Hematopoietic multipotent progenitor cell treated with erythropoietin and hydrocortisone succinate and interleukin-3 and kit ligand, for 6 days (in vitro differentiated cells): ENCODE measurements around the gene SNX8.

Source experiments
- DNase-seq: peaks from one replicate; pipeline ENCODE4 v3.0.0-alpha.2; 2015

The SNX8 gene

GRCh38 chr7:2242541-2243429 is 71.5 kb downstream of the SNX8 start:
- peak; percentile 67 for DNase-seq

GRCh38 chr7:2241580-2242540 is 72.4 kb downstream of the SNX8 start, which contains the start of the genes MRM2 and NUDT1:
TSS of gene MRM2 (minus strand) at chr7:2242205. CDS start at chr7:2242169, 36 bp downstream.
TSS of gene NUDT1 (plus strand) at chr7:2242226. CDS start at chr7:2244575, 2,349 bp downstream.
- DNase-seq = peak; percentile 84

DNA sequence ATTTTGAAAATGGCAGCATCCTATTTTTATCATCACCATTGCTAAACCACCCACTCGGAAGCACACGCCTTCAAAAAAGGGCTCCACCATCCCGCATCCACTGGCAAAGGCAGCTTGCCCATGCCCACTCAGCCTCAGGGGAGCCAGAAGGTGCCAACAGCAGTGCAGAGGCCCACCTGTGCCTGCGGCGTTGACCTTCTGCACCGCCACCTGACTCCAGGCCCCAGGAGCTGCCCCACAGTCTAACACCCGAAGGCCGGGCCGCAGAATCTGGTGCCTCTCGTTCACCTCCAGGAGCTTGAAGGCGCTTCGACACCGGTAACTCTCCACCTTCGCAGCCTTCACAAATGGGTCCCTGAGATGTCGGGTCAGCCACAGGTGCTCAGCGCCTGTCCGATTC is 75.0 kb downstream of the SNX8 start:
- DNase-seq = no peak

DNA sequence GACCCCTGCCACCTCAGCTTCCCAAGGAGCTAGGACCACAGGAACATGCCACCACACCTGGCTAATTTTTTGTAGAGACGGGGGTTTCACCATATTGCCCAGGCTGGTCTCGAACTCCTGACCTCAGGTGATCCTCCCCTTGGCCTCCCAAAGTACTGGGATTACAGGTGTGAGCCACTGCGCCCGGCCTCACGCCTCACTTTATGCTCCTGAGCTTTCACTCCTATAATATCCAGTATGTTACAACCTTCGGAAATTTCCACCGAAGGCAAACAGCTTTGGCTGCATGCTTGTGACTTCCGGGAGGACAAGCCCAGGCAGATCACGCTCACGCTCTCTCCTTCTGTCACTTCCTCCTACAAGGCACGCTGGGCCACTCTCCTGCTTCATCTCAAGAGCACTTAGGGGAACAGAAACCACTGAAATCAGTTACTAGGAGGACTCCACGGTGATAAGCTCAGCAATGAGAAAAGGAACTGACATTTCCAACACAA is 77.1 kb downstream of the SNX8 start:
- no peak for DNase-seq

DNA sequence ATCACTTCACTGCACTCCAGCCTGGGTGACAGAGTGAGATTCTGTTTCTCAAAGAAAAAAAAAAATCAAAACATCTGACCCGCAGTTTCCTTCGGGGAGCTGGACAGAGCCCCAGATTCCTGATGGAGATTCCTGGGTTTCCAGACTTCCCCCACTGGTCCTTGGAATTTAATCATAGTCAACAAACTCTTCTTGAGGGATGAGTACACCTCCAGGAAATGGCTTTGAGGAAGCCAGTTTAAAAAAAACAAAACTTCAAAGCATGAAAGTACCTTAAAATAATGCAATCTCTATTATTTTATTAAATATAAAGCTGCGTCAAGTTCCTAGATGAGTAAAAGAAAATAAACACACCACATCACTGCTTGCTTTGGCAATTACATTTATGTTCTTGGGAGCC is 80.3 kb downstream of the SNX8 start:
- no peak for DNase-seq

DNA sequence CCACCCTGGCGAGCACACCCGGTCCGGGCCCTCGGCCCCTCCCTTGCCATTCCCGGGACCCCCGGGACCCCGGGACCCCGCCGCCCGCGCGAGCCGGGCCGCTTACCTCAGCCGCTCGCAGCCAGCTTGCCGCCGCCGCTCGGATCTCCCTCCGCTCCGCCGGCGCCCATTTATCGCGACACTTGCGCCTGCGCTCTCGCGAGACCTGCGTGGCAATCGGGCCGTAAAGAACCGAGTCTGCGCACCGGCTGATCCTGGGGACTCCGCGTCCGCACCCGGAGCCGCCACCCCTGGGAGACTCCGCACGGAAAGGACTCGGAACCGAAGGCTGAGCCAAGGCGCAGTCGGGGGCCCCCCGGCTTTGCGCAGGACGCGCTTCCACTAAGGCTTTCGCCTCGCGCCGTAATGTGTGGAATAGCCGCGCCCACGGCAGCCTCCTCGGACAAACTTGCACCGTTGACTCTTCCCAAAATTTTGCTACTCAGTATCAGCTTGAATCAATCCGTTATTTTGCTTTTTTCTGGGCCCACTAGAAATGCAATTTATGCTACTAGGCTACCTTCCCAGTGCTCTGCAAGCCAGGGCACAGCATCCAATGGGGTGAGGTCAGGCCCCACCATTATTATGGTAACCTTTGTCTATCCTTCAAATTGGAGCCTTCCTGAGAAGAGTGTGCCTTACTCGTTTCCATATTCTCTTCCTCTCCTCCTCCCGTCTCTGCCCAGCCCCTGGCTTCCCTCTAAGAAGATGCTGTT is 81.3 kb downstream of the SNX8 start, which contains the start of gene MAD1L1:
MAD1L1 (minus strand) TSS at position 180 of the 755 bp plus-strand sequence. CDS start 2,812 bp downstream, outside the sequence.
- DNase-seq = peak; percentile 93

DNA sequence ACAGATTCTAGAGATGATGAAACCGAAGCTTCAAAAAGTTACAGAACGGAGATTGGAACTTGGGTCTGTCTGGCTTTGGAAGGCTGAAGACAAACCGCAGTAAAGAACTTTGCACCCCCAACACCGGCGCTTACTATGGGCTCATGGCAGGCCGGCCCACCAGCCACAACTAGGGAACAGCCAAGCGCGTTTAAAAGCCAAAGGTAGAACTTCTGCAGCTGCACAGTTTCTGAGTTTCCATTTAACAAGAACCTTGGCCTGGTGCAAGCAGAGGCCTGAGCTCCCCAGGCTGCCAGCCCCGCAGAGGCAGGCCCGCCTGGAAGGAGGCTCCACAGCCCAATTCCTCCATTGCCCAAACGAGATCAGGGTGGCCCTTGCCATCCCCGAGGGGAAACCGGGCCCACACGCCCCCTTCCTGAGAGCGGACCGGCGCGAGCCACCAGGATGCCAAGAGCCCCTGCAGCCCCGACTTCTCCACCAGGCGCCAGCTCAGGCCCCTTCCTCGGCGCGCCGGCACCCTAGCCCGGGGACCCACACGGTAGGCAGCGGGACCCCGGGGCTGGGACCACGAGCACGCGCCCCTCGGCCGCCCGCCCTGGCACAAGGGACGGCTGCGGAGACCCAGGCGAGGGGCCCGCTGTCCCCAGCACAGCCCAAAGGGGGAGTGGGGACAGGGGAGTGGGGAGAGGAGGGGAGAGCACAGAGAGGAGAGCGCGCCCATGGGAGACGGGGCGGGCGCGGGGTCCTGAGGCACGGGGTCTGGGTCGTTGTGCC is 82.1 kb downstream of the SNX8 start:
- DNase-seq = peak; percentile 47

DNA sequence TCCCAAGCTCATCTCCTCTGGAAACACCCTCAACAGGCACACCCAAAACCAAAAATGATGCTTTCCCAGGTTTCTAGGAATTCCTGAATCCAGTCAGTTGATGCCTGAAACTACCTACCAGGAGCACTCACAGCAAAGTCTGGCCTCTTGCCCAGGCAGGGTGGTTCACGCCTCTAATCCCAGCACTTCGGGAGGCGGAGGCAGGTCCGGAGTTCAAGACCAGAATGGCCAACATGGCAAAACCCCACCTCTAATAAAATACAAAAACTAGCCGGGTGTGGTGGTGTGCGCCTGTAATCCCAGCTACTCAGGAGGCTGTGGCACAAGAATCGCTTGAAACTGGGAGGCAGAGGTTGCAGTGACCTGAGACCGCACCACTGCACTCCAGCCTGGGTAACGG is 83.4 kb downstream of the SNX8 start:
- no peak for DNase-seq

- DNase-seq = no peak
These were observed 84.0 kb downstream of the SNX8 start for GRCh38 chr7:2230226-2230625.

DNA sequence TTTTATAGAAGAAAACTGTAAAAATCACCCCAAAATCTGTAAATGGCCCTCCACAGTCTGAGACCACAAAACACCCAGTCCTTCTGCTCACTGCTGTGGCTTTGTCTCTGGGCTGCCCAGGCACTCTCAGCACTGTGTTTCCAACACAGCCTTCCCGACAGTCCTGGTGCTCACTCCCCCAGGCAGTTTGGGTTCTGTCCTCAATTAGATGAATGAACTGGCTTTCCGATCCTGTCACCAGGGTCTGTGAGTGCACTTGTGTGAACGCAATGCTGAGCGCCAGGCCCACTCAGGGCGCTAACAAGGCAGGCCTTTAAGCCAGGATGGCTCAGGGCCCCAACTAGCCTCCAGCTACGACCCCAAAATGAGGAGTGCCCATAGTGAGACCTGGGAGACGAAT is 84.8 kb downstream of the SNX8 start:
- no peak for DNase-seq

- DNase-seq = no peak
These were observed 85.3 kb downstream of the SNX8 start for GRCh38 chr7:2228921-2229320.

DNA sequence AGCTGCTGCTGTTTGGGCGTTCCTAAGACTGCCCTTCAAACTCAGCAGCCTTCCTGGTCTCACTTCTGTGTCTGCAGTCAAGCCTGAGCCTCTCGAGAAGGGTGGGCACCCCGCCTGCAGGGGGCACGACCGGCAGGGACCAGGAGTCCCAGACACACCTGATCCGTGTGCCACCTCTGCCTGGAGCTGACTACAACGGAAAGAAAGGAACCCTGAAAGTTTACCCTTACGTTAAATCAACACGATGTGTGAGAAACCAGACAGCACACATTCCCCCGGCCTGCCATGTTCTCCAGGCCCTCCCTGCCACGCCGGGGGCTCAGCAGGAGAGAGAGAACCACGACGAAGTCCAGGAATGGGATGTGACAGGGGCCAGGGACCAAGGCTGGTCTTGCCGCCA is 86.5 kb downstream of the SNX8 start:
- DNase-seq = no peak

DNA sequence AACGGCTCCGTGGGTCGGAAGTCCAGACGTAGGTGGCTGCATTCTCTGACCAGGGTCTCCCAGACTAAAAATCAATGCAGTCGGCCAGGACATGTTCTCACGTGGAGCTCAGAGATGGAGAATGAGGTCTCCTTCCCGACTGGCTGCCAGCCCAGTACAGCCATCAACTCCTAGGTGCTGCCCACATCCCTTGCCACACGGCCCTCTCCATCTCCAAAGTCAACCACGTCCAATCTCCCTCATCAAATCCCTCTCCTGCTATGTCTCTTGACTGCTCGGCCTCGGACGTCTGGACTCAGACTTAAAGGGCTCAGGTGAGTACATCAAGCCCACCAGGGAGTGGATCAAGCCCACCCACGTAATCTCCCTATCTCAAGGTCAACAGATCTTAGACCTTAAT is 88.4 kb downstream of the SNX8 start:
- no peak for DNase-seq

DNA sequence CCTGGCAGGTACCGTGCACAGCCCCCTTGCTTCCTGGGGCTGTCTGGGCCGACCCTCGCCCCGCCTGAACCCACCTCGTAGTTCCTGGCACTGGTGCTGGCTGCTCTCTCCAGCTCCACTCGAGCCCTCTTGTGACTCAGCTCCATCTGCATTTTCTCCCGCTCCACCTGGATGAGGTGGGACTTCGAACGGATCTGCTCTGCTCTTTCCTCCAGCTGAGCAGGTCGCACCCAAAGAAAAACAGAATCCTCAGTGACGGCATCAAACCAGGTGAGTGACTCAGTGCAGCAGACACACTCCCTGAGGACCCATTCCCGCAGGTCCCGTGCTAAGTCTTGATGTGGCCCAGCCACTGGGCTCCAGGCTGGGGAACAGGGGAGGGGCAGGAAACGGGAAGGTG is 88.9 kb downstream of the SNX8 start:
- no peak for DNase-seq

- no peak for DNase-seq
These were observed 89.3 kb downstream of the SNX8 start for GRCh38 chr7:2224934-2225333.

DNA sequence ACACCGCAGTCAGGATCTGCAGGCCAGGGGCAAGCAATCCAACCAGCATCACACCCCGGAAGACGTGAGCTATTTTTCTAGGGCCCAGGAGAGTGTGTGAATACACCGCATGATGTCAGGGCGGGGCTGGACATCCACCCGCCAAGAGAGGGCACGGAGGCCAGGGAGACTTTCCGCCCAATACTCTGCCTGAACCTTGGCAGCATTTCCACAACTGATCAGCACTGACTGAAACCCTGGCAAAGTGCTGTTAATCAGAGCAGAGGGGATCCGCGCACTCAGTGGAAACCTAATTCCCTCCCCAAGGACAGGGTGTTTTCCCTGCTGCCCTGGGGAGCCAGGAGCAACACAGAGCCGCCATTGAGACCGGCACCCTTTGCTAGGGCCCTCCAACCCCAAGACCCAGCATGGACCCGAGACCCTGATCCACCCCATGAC is 89.7 kb downstream of the SNX8 start:
- DNase-seq = no peak

DNA sequence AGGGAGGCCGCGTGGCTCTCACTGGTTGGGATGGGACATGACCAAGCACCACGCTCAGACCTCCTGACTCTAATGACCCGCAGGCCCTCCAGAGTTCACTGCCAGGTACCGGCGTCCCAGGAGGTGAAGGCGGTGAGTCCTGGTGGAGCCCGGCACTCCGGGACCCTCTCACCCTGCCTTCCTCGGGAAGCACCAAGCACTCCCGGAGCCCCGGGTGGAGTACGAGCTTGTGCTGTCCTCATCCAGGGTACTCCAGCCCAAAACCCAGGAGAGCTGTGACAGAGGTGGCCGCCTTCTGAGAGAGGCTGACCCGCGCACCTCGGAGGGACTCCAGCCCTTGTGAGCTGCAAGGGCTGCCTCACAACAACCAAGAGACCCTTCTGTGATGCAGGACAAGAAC is 90.9 kb downstream of the SNX8 start:
- DNase-seq = no peak

- no peak for DNase-seq
These were observed 91.7 kb downstream of the SNX8 start for GRCh38 chr7:2222516-2222915.

DNA sequence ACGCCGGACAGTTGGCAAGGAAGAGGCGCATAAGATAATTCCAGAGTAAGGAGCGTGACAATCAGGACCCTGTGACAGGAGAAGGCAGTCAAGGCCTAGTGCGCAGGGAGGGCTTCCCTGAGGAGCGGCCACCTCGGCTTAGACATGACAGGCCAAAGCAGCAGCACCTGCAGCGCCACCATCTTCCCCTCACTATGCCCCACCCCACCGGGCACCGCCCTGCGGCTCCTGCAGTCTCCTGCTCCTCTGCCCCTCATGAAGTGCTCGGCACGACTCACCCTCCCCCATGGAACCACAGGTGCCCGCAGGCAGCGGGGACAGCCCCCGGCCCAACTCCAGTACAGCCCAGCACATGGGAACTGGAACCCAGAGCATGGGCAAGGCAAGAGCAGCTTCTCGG is 93.3 kb downstream of the SNX8 start:
- DNase-seq = no peak

DNA sequence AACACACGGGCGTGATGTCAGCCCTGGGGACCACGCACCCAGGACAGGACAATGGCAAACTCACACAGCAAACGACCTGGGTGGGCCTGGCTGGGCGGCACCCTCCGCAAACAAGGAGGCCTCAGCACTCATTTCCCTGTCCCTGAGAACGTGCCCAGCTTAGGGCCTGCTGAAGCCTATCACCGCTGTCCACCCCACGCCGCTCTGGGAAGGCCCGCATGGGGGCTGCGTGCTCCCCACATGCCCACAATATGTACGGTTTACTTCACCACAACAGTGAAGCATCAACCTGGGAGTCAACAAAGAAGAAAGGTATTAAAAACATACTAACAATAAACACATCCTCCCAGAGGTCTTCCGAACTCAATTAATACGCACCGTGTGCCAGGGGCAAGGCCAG is 93.7 kb downstream of the SNX8 start:
- DNase-seq = no peak

- DNase-seq = no peak
These were observed 94.2 kb downstream of the SNX8 start for GRCh38 chr7:2220030-2220429.

- DNase-seq = no peak
These were observed 94.6 kb downstream of the SNX8 start for GRCh38 chr7:2219606-2220005.
